Kidney (tissue), 14 donors: ENCODE measurements around the gene ZNF579. TPM values are rescaled to one million over a fixed set of nuclear protein-coding genes. Genes with fewer than 3 reads are reported as not detected.

Experiments used
- DNase-seq, 5 donors: peaks; one replicate each; pipeline ENCODE4 v3.0.0-alpha.2; 2013 to 2020
- FAIRE-seq: peaks from 2 replicates; lab custom pipeline; 2012; peaks lifted over from hg19 to GRCh38; lab: Jason Lieb, UNC
- H3K27ac ChIP-seq, 2 donors: one replicate each; pipeline ENCODE4 v1.7.0; 2013; ENCODE audit warnings: low read depth in 2 of 2, low read length in 2 of 2, inconsistent platforms in 1 of 2
- H3K27me3 ChIP-seq: one replicate; pipeline ENCODE4 v1.7.1; 2013; ENCODE audit warnings: low read length, inconsistent platforms; ENCODE audit not compliant: control insufficient read depth, insufficient read depth
- H3K36me3 ChIP-seq, 3 donors: one replicate each; pipeline versions ENCODE4 v1.7.0 to v1.7.1; 2013; ENCODE audit warnings: low read length in 3 of 3, control low read depth in 1 of 3, inconsistent platforms in 1 of 3; ENCODE audit not compliant: insufficient read depth in 3 of 3, control insufficient read depth in 2 of 3
- H3K4me1 ChIP-seq, 3 donors: one replicate each; pipeline versions ENCODE4 v1.7.0 to v1.7.1; 2013; ENCODE audit warnings: low read length in 3 of 3, inconsistent platforms in 1 of 3, low read depth in 1 of 3; ENCODE audit not compliant: control insufficient read depth in 2 of 3, insufficient read depth in 2 of 3
- H3K4me3 ChIP-seq, 3 donors: one replicate each; pipeline versions ENCODE4 v1.7.0 to v1.8.1; 2013; ENCODE audit warnings: low read length in 3 of 3, control low read depth in 1 of 3, inconsistent platforms in 1 of 3
- H3K9ac ChIP-seq, 3 donors: one replicate each; pipeline versions ENCODE4 v1.7.0 to v1.7.1; 2013; ENCODE audit warnings: low read length in 3 of 3, control low read depth in 1 of 3, inconsistent platforms in 1 of 3
- H3K9me3 ChIP-seq, 3 donors: one replicate each; pipeline versions ENCODE4 v1.7.0 to v1.7.1; 2013; ENCODE audit warnings: low read length in 3 of 3, control low read depth in 1 of 3, inconsistent platforms in 1 of 3; ENCODE audit not compliant: control insufficient read depth in 2 of 3, insufficient read depth in 1 of 3
- CTCF ChIP-seq: IDR thresholded peaks from 3 replicates; pipeline ENCODE4 v1.5.1; 2012; ENCODE audit warnings: mild to moderate bottlenecking, moderate library complexity, borderline replicate concordance; ENCODE audit not compliant: insufficient read depth; ENCODE audit errors: extremely low read depth
- intact Hi-C: fragments of 100-400 bp; cut with DNase I; formaldehyde crosslinking; loops from one replicate; pipeline ENCODE4 v1.11.1; 2022
- polyA plus RNA-seq: library from polyadenylated mRNA; stranded (reverse); fragments of 350-450 nt; fragmentation: Illumina TruSeq; extraction: RNeasy Lipid Tissue Mini Kit (QIAGEN cat#74804); gene quantifications from one replicate; pipeline ENCODE4 v1.2.3, GENCODE V29; 2014; ENCODE audit warnings: low read depth, low replicate concordance; ENCODE audit not compliant: insufficient read depth
- total RNA-seq: library from RNA; stranded (reverse); fragmentation: NEBNext Ultra II Directional; extraction: Animal tissue kit (Norgen Biotek cat#: 25700); gene quantifications from one replicate; pipeline ENCODE4 v1.2.1, GENCODE V29; 2021
- donor health status: control.
- donor health status: control.
- donor health status: control.
- donor health status: control.
- donor health status: control.
- donor health status: DM: yes; HTN: yes; CAD: no.
- donor health status: Normal renal cell carcinoma (clear cell type).

The ZNF579 gene
- total and polyA plus RNA-seq, 2 donors from 2014 or later = 10.9 to 16.6 TPM

- peak within 1 kb of the TSS; percentile 99 for H3K27ac ChIP-seq
- H3K9ac ChIP-seq = peak within 1 kb of the TSS in 2 of 3 donors; percentile 71 to 80
- no peak for TF ChIP-seq CTCF
- intact Hi-C loops = no loop called here
- peak within 1 kb of the TSS; percentile 79 to 89 (median 88) for H3K4me3 ChIP-seq
- peaks cover 0 to 6% (median 0%) of the 10 kb centered on the region in 3 donors for H3K36me3 ChIP-seq
- H3K9me3 ChIP-seq = no peaks in the 10 kb centered on the region
- FAIRE-seq (no peak), DNase-seq (peak; percentile 95 to 98 (median 98))
- peaks cover 2 to 6% (median 5%) of the 10 kb centered on the region in 3 donors for H3K4me1 ChIP-seq
- H3K27me3 ChIP-seq = no peaks in the 10 kb centered on the region
These were observed 43.7 kb upstream of the ZNF579 start, which contains the start of gene ZNF784 for GRCh38 chr19:55624109-55625003. ZNF784 (minus strand) TSS chr19:55624566; CDS start chr19:55624561, 5 bp downstream.

GRCh38 chr19:55623561-55623960 is 42.9 kb upstream of the ZNF579 start:
- peaks cover 2 to 6% (median 5%) of the 10 kb centered on the region in 3 donors for H3K4me1 ChIP-seq
- no peaks in the 10 kb centered on the region for H3K27me3 ChIP-seq
- H3K9ac ChIP-seq = no peak overlapping the region
- intact Hi-C loops = no loop called here
- peak overlapping the region; percentile 45 to 79 (median 53) for H3K4me3 ChIP-seq
- peaks cover 0 to 6% (median 0%) of the 10 kb centered on the region in 3 donors for H3K36me3 ChIP-seq
- TF ChIP-seq CTCF = no peak
- no peak for DNase-seq
- no peak for FAIRE-seq
- H3K9me3 ChIP-seq = no peaks in the 10 kb centered on the region
- H3K27ac ChIP-seq = peak overlapping the region in 1 of 2 donors; percentile 48

- Histone ChIP-seq H3K4me3 (no peak overlapping the region), H3K27ac (no peak overlapping the region), H3K4me1 (peaks cover 2 to 6% (median 5%) of the 10 kb centered on the region in 3 donors), H3K9me3 (no peaks in the 10 kb centered on the region), H3K36me3 (peaks cover 0 to 6% (median 0%) of the 10 kb centered on the region in 3 donors), H3K9ac (no peak overlapping the region), H3K27me3 (no peaks in the 10 kb centered on the region)
- FAIRE-seq (no peak), DNase-seq (no peak)
- TF ChIP-seq CTCF = no peak
- intact Hi-C loops = no loop called here
These were observed 42.5 kb upstream of the ZNF579 start for GRCh38 chr19:55623130-55623529.
